ENCODE data around the gene DLG5.

DNA sequence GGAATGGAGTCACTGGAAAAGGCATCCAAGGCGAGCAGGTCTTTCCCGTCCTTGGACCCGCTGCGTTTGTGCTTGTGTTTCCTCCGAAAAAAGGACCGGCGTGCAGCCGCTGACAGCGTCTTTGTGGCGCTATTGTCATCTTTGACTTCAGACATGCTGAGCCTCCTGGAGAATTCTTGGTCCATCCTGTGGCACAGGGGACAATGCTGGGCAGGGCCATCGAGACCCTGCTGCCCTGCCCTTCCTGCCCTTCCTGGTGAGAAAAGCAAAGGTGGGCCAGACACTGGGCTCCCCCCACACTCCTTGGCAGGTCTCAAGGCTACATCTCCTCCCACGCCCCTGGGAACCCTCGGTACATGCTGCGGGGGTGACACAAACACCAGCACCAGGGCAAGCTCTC is 120.9 kb downstream of the DLG5 start:
- TF ChIP-seq, protein P1, sequence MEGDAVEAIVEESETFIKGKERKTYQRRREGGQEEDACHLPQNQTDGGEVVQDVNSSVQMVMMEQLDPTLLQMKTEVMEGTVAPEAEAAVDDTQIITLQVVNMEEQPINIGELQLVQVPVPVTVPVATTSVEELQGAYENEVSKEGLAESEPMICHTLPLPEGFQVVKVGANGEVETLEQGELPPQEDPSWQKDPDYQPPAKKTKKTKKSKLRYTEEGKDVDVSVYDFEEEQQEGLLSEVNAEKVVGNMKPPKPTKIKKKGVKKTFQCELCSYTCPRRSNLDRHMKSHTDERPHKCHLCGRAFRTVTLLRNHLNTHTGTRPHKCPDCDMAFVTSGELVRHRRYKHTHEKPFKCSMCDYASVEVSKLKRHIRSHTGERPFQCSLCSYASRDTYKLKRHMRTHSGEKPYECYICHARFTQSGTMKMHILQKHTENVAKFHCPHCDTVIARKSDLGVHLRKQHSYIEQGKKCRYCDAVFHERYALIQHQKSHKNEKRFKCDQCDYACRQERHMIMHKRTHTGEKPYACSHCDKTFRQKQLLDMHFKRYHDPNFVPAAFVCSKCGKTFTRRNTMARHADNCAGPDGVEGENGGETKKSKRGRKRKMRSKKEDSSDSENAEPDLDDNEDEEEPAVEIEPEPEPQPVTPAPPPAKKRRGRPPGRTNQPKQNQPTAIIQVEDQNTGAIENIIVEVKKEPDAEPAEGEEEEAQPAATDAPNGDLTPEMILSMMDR (conservative IDR thresholded peaks at IDR 0.05; ENCODE audit: low read length) = no peak
- TF ChIP-seq EZH2phosphoT487 (IDR thresholded peaks at IDR 0.05; ENCODE audit: borderline replicate concordance) = no peak

Measured in Loucy (cell line).